ENCODE measurements around the gene HMGXB4.
A peak's percentile ranks its signal among the peaks of the same experiment; 100 is the strongest.

Gene HMGXB4

DNA sequence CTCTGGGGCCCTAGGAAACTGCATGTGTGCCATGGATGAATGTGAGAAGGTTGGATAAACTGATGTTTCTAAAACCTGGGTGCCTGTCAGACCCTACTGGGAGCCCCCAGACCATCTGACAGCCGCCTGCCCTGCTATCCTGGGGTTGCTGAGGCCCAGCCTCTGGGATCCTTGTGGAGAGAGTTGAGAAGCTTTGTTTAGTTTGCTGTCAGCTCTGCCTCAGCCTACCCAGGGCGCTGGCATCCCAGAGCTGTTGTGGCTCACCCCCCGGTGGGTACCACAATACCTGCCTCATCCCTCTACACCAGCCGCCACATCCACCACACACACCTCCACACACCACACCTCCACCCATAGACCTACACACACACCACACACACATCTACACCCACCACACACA, 85.1 kb downstream of the HMGXB4 start:
- peak; percentile 35 for FAIRE-seq
- TF ChIP-seq PAX5 (IDR thresholded peaks at IDR 0.05; ENCODE audit: insufficient read depth, low read length, severe bottlenecking) (no peak), TAF1 (IDR thresholded peaks at IDR 0.05; ENCODE audit: low read depth, low read length) (no peak)
- no peak for DNase-seq (ENCODE audit: insufficient read length, low spot score)

GRCh38 chr22:35343664-35344550, 86.6 kb downstream of the HMGXB4 start:
- TF ChIP-seq POLR2AphosphoS5 (IDR thresholded peaks at IDR 0.05; ENCODE audit: low read depth, low read length), result no peak
- TF ChIP-seq TAF1 (IDR thresholded peaks at IDR 0.05; ENCODE audit: low read depth, low read length), result no peak
- no peak for TF ChIP-seq SPI1 (IDR thresholded peaks at IDR 0.05; ENCODE audit: low read depth, low read length)
- TF ChIP-seq POU2F2 (IDR thresholded peaks at IDR 0.05; ENCODE audit: low read depth, low read length), result no peak
- TF ChIP-seq PAX5 (IDR thresholded peaks at IDR 0.05; ENCODE audit: insufficient read depth, low read length, severe bottlenecking), result no peak
- TF ChIP-seq POLR2A (IDR thresholded peaks at IDR 0.05; ENCODE audit: low read depth, low read length), result no peak
- no peak for FAIRE-seq

DNA sequence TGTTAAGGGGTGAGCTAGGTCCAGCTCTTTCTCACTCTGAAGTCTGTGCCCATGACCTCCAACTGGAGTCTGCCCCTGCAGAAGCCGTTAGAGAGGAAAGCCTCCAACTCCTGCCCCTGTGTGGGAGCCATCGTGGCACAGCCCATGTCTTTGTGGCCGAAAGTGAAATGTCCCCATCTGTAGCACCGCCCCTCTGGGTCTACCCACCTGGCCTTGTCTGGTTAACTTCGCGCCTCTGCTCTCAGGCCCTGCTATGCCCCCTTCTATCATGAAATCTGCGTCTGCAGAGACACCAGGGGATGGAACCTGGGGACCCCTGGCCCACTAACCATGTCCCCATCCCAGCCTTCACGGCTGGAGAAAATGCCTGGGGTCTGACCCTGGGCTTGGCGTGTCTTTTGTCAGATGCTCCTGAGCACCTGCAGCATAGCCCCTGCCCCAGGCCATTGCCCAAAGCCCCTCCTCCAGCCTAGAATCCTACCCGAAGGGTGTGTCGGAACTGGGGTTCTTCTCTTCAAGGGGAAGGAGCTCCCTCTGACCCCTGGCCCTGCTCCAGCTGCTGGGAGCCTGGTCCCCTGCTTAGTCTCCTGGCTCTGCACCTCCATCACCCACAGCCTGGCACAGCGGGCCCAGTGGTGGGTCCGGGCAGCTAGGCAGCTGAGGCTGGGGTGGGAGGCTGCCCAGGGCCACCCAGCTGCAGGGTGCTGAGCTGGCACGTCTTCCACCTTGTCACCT, 87.8 kb downstream of the HMGXB4 start:
- DNase-seq (ENCODE audit: insufficient read length, low spot score) (no peak), FAIRE-seq (peak; percentile 94)
- TF ChIP-seq TAF1 (IDR thresholded peaks at IDR 0.05; ENCODE audit: low read depth, low read length) (no peak), POU2F2 (IDR thresholded peaks at IDR 0.05; ENCODE audit: low read depth, low read length) (no peak), POLR2A (IDR thresholded peaks at IDR 0.05; ENCODE audit: low read depth, low read length) (no peak), POLR2AphosphoS5 (IDR thresholded peaks at IDR 0.05; ENCODE audit: low read depth, low read length) (no peak), PAX5 (IDR thresholded peaks at IDR 0.05; ENCODE audit: insufficient read depth, low read length, severe bottlenecking) (no peak), SPI1 (IDR thresholded peaks at IDR 0.05; ENCODE audit: low read depth, low read length) (no peak)

More at GRCh38 chr22:35343664-35344550, 86.6 kb downstream of the HMGXB4 start:
- no peak for DNase-seq (ENCODE audit: insufficient read length, low spot score)
